T-helper 2 cell treated with Interferon-gamma antibody and Interleukin-4, amounts not matched to agents 5 μg/mL and 100 μg/mL, for 36 hours (primary cell): ENCODE results near the gene EPAS1.

Source experiments
- DNase-seq: peaks from one replicate; pipeline ENCODE4 v3.0.0; 2021; ENCODE audit warnings: low spot score
- H3K27ac Mint-ChIP-seq: one replicate; pipeline ENCODE4 v1.8.0; 2021; ENCODE audit warnings: mild to moderate bottlenecking, mixed read lengths
- H3K27me3 Mint-ChIP-seq: one replicate; pipeline ENCODE4 v1.8.0; 2021; ENCODE audit warnings: low read depth, mixed read lengths
- H3K36me3 Mint-ChIP-seq: one replicate; pipeline ENCODE4 v1.8.0; 2021; ENCODE audit warnings: low read depth, mixed read lengths
- H3K4me1 Mint-ChIP-seq: one replicate; pipeline ENCODE4 v1.8.0; 2021; ENCODE audit warnings: low read depth, mixed read lengths
- H3K4me3 Mint-ChIP-seq: one replicate; pipeline ENCODE4 v1.8.0; 2022; ENCODE audit warnings: mild to moderate bottlenecking, moderate library complexity, mixed read lengths
- H3K9me3 Mint-ChIP-seq: one replicate; pipeline ENCODE4 v1.8.0; 2021; ENCODE audit warnings: mixed read lengths

The EPAS1 gene

DNA sequence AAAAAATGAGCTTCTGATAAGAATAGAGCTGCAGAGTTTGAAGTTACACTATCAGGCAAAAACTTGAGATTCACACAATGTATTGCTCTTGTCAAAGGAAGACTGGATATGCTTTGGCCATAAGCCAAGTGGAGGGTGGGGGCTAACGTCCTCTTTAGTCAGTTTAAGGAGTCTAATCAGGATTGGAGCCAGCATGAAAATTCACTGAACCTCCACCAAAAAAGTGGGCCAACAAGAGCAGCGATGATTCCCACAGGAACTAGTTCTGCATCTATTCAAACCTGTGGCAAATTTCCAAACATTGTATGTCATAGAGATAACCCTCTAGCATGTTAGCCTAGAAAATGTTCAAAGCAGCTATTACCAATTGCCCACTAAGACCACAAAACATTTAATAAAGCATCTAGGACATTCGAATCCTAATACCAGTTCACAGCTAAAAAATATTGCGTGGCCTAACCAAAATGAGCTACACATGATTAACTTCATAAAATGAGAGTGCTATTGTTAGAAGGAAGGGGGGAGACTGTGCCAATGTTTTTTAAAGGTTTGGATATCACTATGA lies 138.7 kb downstream of the EPAS1 start:
- Mint-ChIP-seq H3K27me3 (no peaks in the 10 kb centered on the region), H3K4me1 (peaks cover 86% of the 10 kb centered on the region), H3K9me3 (peaks cover 9% of the 10 kb centered on the region), H3K27ac (no peak overlapping the region), H3K4me3 (no peak overlapping the region), H3K36me3 (peaks cover 2% of the 10 kb centered on the region)
- no peak for DNase-seq
